MM.1S (cell line): ENCODE measurements around the gene YAE1.

Experiments used
- EZH2 ChIP-seq: fragments of 300-600 bp; sonication (generic); optimal IDR thresholded peaks from 2 replicates; pipeline ENCODE3; 2017; ENCODE audit warnings: low read depth, mild to moderate bottlenecking, antibody characterized with exemption, low read length, mixed read lengths
- EZH2phosphoT487 ChIP-seq: fragments of 300-600 bp; sonication (generic); IDR thresholded peaks from 2 replicates; pipeline ENCODE4 v1.6.1; 2018; ENCODE audit warnings: antibody characterized with exemption, low read length

DNA sequence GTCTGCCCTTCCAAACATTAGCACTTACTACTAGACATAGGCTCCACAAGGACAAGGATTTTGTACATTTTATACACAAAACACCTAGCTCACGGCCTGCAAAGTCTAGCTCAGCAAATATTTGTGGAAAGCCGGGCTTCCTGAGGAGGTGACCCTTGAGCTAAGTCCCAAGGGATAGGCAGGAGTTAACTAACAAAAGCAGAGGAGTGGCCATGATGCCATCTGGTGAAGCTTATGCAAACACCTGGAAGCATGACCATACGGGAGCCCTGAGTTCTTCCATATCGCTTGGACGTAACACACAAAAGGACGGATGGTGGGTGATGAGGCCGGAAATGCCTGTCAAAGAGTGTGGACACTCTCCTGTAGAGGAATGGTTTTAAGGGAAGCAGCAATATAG lies 25.9 kb upstream of the YAE1 start:
- TF ChIP-seq EZH2 (no peak), EZH2phosphoT487 (no peak)
